Transverse colon (tissue), 4 donors: ENCODE results near the gene VMP1. TPM values are rescaled to one million over a fixed set of nuclear protein-coding genes. Genes with fewer than 3 reads are reported as not detected.
A peak's percentile ranks its signal among the peaks of the same experiment; 100 is the strongest.

ENCODE experiments used
- DNase-seq: peaks from one replicate; pipeline ENCODE4 v3.0.0-alpha.2; 2019
- H3K27ac ChIP-seq, 4 donors: fragments of 200-600 bp; sonication (generic); 2 replicates each; pipeline ENCODE4 v1.5.1; 2016 to 2018; ENCODE audit warnings: inconsistent platforms in 4 of 4
- H3K27me3 ChIP-seq: fragments of 200-600 bp; sonication (generic); 2 replicates; pipeline ENCODE4 v1.5.1; 2017; ENCODE audit warnings: inconsistent platforms
- H3K36me3 ChIP-seq, 4 donors: fragments of 200-600 bp; sonication (generic); 2 replicates each; pipeline ENCODE4 v1.5.1; 2017 to 2019; ENCODE audit warnings: inconsistent platforms in 4 of 4
- H3K4me1 ChIP-seq, 4 donors: fragments of 200-600 bp; sonication (generic); 2 replicates each; pipeline ENCODE4 v1.5.1; 2017 to 2020; ENCODE audit warnings: inconsistent platforms in 4 of 4
- H3K4me3 ChIP-seq, 4 donors: fragments of 200-600 bp; sonication (generic); 1 replicate in 1 of 4; 2 replicates in 3 of 4; pipeline versions ENCODE4 v1.5.1 to v1.6.1; 2017 to 2019; ENCODE audit warnings: inconsistent platforms in 4 of 4
- H3K9me3 ChIP-seq, 2 donors: fragments of 200-600 bp; sonication (generic); 2 replicates each; pipeline ENCODE4 v1.5.1; 2017 to 2019; ENCODE audit warnings: inconsistent platforms in 2 of 2
- CTCF ChIP-seq, 5 experiments: fragments of 200-600 bp in 3 of 5; fragments of 450-650 bp in 2 of 5; sonication (generic) in 3 of 5; IDR thresholded peaks; 1 replicate in 2 of 5; 2 replicates in 3 of 5; pipeline ENCODE4 v1.5.1; 2016 to 2017; ENCODE audit warnings: antibody characterized with exemption in 5 of 5, inconsistent platforms in 3 of 5, mild to moderate bottlenecking in 2 of 5, moderate library complexity in 1 of 5
- EP300 ChIP-seq: sonication (generic); formaldehyde crosslinking; IDR thresholded peaks from one replicate; pipeline ENCODE4 v1.6.1; 2017; ENCODE audit warnings: antibody characterized with exemption, low read depth
- POLR2A ChIP-seq: fragments of 450-650 bp; IDR thresholded peaks from one replicate; pipeline ENCODE4 v1.6.1; 2016; ENCODE audit warnings: antibody characterized with exemption, mild to moderate bottlenecking, moderate library complexity
- POLR2AphosphoS5 ChIP-seq, 3 donors: sonication (generic); formaldehyde crosslinking; IDR thresholded peaks; one replicate each; pipeline ENCODE4 v1.6.1; 2016; ENCODE audit warnings: antibody characterized with exemption in 3 of 3
- WGBS, 2 donors: methylation state at CpG; one replicate each; pipeline ENCODE4 v1.1.5; 2018; ENCODE audit warnings: low coverage in 1 of 2; 5-methylcytosine and 5-hydroxymethylcytosine counted together
- in situ Hi-C, 4 donors: fragments of 200-750 bp; cut with MboI; loops; one replicate each; pipeline versions ENCODE4 v1.15.0 to v1.15.1; 2017; ENCODE audit warnings: low sequenced_read_pairs in 3 of 4, low pct_ligation_motif_present in 1 of 4, low pct_unique_long_range_greater_than_20kb in 1 of 4
- intact Hi-C: fragments of 100-400 bp; cut with DNase I; formaldehyde crosslinking; loops from one replicate; pipeline ENCODE4 v1.15.1; 2023; ENCODE audit warnings: low total_unique reads
- total RNA-seq, 4 donors: library from RNA; depleted of rRNA; stranded (reverse); fragments of >200 nt; gene quantifications; one replicate each; pipeline ENCODE4 v1.1.0, GENCODE V29; 2016

VMP1 gene
- total RNA-seq, result 100 to 1,000 TPM; 136 to 547 (median 339) TPM

GRCh38 chr17:59707149-59707970, at the start of gene VMP1, which contains the start of gene PTRH2:
TSS of gene VMP1 (plus strand) at chr17:59707654. CDS start at chr17:59731447, 23,793 bp downstream.
TSS of gene PTRH2 (minus strand) at chr17:59707430. CDS start at chr17:59697978, 9,452 bp downstream.
- DNase-seq, result peak; percentile 98
- intact Hi-C loops (no loop called here), in situ Hi-C loops (no loop called here)
- no peaks in the 10 kb centered on the region for H3K9me3 ChIP-seq
- TF ChIP-seq CTCF (IDR thresholded peaks at IDR 0.05) (no peak), POLR2AphosphoS5 (IDR thresholded peaks at IDR 0.05) (peak; percentile 93 to 94 (median 93)), EP300 (no peak), POLR2A (peak; percentile 92)
- peaks cover 11 to 63% (median 33%) of the 10 kb centered on the region in 4 donors for H3K4me1 ChIP-seq
- peak within 1 kb of the TSS; percentile 95 to 98 (median 97) for H3K27ac ChIP-seq
- H3K36me3 ChIP-seq, result no peaks in the 10 kb centered on the region
- H3K27me3 ChIP-seq, result no peaks in the 10 kb centered on the region
- peak within 1 kb of the TSS; percentile 64 to 84 (median 75) for H3K4me3 ChIP-seq
- 0% methylated on average over 45 of the region's 45 CpGs; no CpG with 5 or more reads in 1 of the 2 donors for WGBS, 2 donors

DNA sequence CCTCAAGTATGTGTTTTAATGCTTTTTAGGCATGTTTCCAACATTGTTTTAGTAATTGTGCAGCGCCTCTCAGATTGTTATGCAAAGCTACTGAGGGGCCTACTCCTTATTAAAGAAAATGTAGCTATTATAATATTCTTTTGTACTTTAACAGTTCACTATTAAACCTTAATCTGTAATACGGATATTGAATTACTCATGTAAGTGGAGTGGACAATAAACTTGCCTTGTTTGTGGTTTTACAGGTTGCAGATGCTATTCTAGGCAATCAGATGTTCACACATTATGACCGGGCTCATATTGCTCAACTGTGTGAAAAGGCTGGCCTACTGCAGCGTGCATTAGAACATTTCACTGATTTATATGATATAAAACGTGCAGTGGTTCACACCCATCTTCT, 41.2 kb upstream of the VMP1 start:
- peak; percentile 42 for DNase-seq
- Histone ChIP-seq H3K9me3 (no peaks in the 10 kb centered on the region), H3K27me3 (no peaks in the 10 kb centered on the region), H3K36me3 (peaks cover 0 to 60% (median 24%) of the 10 kb centered on the region in 4 donors), H3K4me3 (no peak overlapping the region), H3K4me1 (peaks cover 2 to 64% (median 47%) of the 10 kb centered on the region in 4 donors), H3K27ac (peak overlapping the region; percentile 69 to 85 (median 72))
- in situ Hi-C loops (no loop called here), intact Hi-C loops (no loop called here)
- TF ChIP-seq POLR2AphosphoS5 (IDR thresholded peaks at IDR 0.05), result peak in 2 of 3 donors; percentile 49 to 64
- TF ChIP-seq EP300, result no peak
- no peak for TF ChIP-seq POLR2A
- 42 to 50% methylated on average over 5 of the region's 5 CpGs for WGBS, 2 donors

- intact Hi-C loops, result no loop called here
- 20 to 31% methylated on average over 3 of the region's 3 CpGs for WGBS, 2 donors
- no peaks in the 10 kb centered on the region for H3K9me3 ChIP-seq
- peaks cover 0 to 46% (median 11%) of the 10 kb centered on the region in 4 donors for H3K36me3 ChIP-seq
- TF ChIP-seq CTCF (IDR thresholded peaks at IDR 0.05) (no peak), POLR2A (no peak), EP300 (no peak), POLR2AphosphoS5 (IDR thresholded peaks at IDR 0.05) (no peak)
- peaks cover 2 to 81% (median 56%) of the 10 kb centered on the region in 4 donors for H3K4me1 ChIP-seq
- no peak overlapping the region for H3K4me3 ChIP-seq
- DNase-seq, result no peak
- no peaks in the 10 kb centered on the region for H3K27me3 ChIP-seq
- peak overlapping the region; percentile 66 to 85 (median 70) for H3K27ac ChIP-seq
- in situ Hi-C loops, result no loop called here
Observed at GRCh38 chr17:59668816-59669215, 38.6 kb upstream of the VMP1 start.

GRCh38 chr17:59669411-59669810, 38.0 kb upstream of the VMP1 start:
- TF ChIP-seq POLR2AphosphoS5 (IDR thresholded peaks at IDR 0.05) (peak in 1 of 3 donors; percentile 39), EP300 (no peak)
- Histone ChIP-seq H3K36me3 (peaks cover 0 to 45% (median 10%) of the 10 kb centered on the region in 4 donors), H3K27ac (peak overlapping the region; percentile 66 to 85 (median 70)), H3K4me3 (no peak overlapping the region), H3K27me3 (no peaks in the 10 kb centered on the region), H3K4me1 (peaks cover 6 to 87% (median 59%) of the 10 kb centered on the region in 4 donors), H3K9me3 (no peaks in the 10 kb centered on the region)
- intact Hi-C loops (no loop called here), in situ Hi-C loops (no loop called here)
- no peak for DNase-seq
- 39 to 60% methylated on average over 1 of the region's 1 CpG for WGBS, 2 donors

GRCh38 chr17:59669944-59670343, 37.5 kb upstream of the VMP1 start:
- no peaks in the 10 kb centered on the region for H3K27me3 ChIP-seq
- TF ChIP-seq POLR2A (no peak), EP300 (no peak), CTCF (IDR thresholded peaks at IDR 0.05) (no peak), POLR2AphosphoS5 (IDR thresholded peaks at IDR 0.05) (no peak)
- H3K27ac ChIP-seq, result peak overlapping the region; percentile 66 to 85 (median 70)
- no peak overlapping the region for H3K4me3 ChIP-seq
- intact Hi-C loops (loop anchor here (10.0 kb wide), 1 partner anchor 1945 kb away; no protein-coding TSS in a partner anchor), in situ Hi-C loops (no loop called here)
- peaks cover 0 to 44% (median 11%) of the 10 kb centered on the region in 4 donors for H3K36me3 ChIP-seq
- 75 to 84% methylated on average over 1 of the region's 1 CpG for WGBS, 2 donors
- no peaks in the 10 kb centered on the region for H3K9me3 ChIP-seq
- DNase-seq, result no peak
- H3K4me1 ChIP-seq, result peaks cover 7 to 90% (median 60%) of the 10 kb centered on the region in 4 donors
